HPDE6-E6E7 (cell line): ENCODE measurements around the gene PRKAG2.
"Not testable (repeated sequence)": the region's sequence is repeated elsewhere in the genome, so short reads cannot be mapped to it uniquely, and the experiment has no call there.

Experiments
- DNase-seq: peaks from one replicate; pipeline ENCODE4 v3.0.0; 2011; ENCODE audit warnings: missing footprints; ENCODE audit errors: extremely low spot score

PRKAG2 gene

DNA sequence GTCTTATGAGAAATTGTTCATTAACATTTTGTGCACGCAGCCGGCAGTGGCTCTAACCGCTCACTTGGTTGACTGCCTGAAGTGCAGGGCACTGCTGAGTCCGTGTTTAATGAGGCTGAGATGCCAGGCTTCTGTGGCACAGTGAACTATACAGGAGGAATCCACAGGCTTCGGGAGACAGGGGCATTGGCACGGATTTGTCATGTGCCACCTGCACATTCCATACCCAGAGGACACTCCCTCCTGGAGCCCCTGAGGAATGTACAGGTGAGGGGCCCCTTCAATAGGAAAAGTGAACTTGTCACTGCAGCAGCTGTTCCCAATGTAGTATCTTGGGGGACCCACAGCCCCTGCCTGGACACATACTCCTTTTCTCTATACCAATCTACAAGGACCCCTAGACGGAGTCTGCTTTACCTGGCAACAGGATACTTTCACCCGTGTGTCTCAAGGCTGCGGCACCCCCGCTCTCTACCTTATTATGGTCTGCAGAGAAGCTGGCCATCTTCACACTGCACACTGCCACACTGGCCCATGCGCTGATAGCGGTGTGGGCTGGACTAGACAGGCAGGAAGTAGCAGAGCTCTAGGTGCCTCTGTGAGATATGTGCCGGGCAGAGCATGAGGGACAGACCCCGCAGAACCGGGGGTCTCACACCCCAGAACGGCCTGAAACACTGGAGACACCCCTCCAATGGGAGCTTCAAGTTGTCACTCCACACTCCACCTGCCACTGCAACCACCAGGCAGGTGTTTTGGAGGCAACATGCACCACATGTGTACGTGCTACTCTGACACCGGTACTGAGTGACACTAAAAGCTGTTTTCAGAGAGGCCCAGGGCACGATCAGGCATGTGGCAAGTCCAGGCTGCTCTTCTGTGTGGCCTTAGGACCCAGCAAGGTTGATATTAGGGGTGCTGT lies 285.8 kb downstream of the PRKAG2 start:
- DNase-seq = no peak

DNA sequence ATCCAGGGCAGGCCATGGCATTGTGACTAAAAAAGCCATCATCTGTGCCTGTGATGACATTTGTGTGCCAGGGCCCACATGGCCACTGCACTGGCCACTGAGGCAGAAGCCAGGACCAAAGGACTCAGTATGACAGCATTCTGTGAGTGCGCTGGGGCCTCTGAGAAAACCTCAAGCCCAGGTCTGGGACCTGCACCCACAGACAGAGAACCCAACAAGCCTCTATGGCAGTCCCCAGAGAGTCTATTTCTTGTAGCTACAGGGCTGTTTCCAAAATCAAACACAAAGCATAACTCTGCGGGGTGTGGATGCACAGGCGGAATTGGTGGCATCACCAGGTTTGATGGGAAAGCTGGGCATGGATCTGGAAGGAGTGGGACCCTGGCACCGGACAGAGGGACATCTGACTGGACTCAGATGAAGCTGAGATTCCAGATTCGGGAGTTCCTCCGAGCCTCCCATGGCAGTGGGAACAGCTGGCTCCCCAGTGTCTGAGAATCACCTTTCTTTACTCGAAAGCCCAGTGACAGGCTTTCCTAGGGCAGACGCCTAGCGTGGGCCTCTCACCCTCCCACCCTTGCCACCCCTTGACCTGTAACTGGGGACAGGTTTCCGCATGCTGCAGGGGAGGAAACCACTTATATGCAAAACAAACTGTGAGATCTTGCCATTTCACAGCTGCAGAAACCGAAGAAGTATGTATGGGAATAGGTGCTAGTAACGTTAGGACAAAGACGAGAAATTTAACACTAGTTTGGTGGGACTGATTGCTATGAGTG lies 286.7 kb downstream of the PRKAG2 start:
- no peak for DNase-seq

DNA sequence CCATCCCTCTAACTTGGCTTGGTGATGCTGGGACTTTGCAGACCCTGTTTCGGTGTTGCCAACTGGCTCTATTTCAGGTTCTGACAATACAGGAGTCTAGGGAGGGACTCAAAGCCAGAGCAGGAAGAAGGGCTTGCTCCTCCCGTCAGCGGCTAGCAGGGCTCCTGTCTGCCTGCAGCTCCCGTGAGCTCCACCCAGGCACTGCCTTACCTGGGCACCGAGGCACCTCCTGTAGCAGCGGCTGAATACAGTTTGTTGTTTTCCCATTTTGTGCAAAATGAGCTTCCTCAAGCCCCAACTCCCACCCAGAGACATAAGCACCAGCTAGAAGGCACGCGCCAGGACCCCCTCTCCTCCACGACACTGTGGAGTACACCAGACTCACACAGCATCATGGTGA lies 287.9 kb downstream of the PRKAG2 start:
- no peak for DNase-seq

DNA sequence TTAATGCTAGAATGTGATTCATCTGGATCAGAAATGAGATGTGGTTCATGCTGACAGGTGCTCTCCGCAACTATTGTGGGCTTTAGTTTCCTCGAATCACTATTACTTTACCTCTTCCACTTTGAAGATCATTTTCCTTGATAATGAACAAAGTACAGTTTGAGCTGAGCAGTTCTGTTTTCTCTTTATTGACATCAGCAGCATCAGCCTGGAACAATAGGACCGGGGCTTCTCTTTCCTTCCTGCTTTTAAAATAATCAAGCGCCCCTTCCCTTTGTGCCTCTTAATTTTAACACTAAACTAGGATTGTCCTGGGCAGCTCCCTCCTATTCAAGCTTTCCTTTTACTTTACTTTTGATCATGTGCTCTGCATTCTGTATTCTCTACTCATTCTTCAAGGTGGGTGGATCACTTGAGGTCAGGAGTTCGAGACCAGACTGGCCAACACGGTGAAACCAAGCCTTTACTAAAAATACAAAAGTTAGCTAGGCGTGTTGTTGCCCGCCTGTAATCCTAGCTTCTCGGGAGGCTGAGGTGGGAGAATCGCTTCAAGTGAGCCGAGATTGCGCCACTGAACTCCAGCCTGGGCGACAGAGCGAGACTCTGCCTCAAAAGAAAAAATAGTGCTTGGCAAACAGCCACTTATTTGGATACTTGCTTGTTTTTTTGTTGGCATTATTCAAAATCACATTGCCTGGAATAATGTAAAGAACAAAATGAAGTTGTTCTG lies 290.2 kb downstream of the PRKAG2 start:
- DNase-seq = no peak

DNA sequence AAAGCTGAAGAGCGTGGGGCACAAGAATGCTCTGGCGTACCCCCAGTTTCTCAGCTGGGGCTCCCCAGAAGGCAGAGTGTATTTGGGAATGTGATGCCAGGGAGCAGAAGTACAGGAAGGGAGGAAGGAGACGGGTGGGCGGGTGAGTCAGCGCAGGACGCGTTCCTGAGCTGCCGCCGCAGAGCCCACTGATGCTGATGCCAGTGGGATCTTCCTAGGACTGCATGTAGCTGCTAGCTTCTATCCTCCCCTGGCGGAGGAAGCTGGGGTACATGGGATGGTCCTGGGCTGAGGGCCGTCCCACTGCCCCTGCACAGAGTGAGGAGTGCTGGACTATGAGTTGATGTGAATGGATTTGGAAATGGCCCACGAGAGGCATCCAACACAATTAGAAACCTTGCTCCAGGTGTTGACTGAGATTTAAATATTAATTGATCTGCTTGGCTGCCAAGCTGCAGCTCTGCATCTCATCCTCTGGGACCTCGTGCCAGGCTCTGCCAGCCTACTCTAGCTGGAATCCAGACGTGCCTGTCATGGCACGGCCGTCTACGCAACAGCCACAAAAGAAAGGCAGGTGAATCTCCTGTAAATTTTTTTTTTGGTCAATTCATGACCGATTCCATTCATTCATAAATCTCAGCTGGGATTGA lies 291.0 kb downstream of the PRKAG2 start:
- DNase-seq = no peak

DNA sequence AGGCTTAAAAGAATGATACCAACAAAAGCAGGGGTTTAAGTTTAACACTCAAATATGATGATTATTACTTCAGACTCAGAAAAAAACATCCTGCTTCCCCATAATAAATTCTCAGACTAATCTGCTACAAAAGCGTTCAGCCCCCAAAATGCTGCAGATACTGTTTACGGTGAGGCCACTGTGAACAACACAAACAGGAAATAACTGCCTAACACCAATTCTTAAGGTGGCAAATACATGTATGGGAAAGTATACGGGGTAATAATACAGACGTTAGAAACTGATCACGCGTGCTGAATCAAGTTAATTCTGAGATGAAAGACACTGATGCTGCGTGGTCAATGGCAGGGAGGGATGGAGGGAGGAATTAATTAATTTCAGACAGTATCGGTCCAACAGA lies 295.2 kb downstream of the PRKAG2 start:
- no peak for DNase-seq

DNA sequence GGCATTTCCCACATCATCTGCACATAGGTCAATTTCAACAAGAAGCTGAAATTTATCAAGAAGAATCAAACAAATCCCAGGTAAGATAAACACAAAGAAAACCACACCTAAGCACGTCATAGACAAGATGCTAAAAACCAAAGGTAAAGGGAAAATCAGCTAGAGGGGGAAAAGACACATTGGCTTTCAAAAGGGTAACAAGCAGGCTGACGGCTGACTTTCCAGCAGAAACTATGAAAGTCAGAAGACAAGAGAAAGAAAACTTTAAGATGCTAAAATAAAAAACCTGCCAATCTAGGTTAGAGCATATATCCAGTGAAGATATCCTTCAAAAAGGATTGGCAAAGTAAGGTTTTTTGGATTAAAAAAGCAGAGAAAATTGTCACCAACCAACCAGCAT lies 297.3 kb downstream of the PRKAG2 start:
- no peak for DNase-seq

DNA sequence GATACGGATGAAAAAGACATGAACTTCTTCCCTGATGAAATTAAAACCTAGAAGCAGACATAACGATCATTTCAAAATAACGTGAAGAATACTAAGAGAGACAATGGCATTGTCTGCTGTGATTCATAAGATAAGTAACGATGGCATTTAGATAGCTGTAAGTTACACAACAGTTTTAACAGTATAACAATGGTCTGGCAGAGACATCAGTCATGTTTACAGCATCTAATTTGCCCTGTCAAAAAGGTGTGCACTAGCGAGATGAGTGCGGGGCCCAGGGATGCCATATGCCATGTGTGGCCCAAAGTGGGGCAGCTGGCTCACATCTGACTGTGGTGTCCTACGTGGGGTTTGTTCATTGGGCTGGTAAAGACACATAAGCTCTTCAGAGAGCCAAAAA lies 301.5 kb downstream of the PRKAG2 start:
- DNase-seq = no peak

DNA sequence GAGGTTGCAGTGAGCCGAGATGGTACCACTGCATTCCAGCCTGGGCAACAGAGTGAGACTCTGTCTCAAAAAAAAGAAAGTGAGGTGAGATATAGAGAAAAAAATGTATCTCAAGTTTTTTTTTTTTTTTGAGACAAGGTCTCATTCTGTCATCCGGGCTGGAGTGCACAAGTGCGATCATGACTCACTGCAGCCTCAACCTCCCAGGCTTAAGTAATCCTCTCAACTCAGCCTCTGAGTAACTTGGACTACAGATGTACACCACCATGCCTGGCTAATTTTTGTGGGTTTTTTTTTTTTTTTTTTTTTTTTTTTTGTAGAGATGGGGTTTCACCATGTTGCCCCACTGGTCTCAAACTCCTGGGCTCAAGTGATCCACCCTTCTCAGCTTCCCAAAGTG lies 303.9 kb downstream of the PRKAG2 start:
- DNase-seq = not testable (repeated sequence)

DNA sequence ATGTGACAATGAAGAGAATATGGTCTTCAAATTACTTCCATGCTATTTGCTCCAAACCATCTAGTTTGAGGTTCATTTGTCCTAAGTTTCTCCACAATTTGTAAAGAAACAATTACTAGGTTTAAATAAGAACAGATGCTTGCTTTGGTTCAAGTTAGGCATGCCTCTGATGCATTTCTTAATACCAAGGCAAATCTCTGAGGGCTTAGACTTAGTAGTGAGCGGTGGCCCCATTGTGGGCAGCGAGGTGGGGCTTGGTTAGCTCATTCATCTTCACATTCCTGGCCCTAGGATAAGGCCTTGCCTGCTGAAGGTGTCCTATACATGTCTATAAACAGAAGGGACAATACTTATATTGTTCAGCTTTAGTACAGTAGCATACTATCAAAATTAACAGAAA lies 304.8 kb downstream of the PRKAG2 start:
- DNase-seq = no peak

DNA sequence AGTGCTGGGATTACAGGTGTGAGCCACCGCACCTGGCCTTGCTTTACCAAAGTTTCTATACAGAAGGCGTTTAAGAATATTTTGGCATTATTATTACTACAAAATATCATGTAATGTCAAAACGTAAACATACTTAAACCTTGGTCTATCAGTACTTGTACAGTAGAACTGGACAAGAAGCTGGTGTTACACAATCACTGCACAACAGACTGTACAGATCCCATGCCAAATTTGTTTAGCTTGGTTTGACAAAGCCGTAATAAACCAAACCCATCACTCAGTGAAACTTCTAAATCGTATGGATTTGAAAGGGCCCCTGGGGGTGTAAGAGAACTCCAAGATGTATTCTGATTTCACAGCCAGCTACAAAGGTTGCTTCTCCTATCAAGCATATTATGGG lies 305.4 kb downstream of the PRKAG2 start:
- DNase-seq = no peak

DNA sequence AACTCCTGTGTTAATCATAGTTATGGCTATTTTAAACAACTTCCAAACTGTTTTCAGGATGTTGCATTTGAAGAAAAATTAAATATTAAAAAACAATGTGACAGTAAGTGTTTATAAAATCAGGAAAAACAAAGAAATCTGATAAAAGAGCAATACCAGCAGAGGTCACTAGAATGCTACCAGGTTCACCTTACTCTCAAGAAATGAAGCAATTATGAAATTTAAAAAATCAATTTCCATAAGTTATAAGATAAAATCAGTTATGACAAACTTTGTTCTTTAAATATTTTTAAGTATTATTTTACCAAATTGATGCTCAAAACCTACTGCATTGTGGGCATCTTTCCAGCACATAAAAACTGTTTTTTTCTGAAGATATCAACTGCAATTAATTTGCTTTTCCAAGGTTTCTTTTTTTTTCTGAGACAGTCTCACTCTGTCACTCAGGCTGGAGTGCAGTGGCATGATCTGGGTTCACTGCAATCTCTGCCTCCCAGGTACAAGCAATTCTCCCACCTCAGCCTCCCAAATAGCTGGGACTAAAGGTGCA lies 306.5 kb downstream of the PRKAG2 start:
- no peak for DNase-seq

DNA sequence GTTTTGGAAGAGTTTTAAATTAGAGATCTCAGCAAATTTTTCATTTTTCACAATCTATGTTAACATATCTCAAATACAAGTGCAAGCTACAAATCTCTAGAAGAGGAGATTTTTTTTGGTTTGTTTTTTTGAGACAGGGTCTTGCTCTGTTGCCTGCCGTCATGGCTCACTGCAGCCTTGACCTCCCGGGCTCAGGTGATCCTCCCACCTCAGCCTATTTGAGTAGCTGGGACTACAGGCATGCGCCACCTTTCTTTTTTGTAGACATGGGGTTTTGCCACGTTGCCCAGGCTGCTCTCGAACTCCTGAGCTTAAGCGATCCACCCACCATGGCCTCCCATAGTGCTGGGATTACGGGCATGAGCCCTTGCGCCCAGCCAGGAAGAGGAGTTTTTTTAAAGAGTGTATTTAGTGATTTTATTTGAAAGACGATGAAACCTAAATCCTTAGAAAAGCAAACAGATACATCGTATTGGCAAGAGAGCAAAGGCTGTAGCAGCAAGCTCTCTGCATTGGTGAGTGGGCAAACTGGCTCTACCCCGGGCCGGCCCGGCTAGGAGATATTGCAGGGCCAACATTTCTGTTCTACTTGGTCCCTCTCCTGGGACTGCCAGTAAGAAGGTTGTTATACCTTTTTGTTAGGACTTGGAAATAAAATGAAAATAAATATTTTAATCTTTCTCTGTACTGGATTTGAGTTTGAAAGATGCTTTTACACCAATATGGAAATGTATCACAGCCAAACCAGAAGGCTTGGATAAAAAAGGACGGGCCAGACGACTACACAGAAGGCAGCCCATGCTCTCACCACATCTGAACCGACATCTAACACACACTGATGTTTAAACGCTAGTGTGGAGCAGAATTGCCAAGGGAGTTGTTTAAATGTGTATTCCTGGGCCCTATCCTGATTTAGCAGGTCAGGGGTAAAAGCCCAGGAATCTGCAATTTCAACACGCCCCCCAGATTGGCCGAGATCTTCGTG lies 307.7 kb downstream of the PRKAG2 start:
- DNase-seq = no peak

DNA sequence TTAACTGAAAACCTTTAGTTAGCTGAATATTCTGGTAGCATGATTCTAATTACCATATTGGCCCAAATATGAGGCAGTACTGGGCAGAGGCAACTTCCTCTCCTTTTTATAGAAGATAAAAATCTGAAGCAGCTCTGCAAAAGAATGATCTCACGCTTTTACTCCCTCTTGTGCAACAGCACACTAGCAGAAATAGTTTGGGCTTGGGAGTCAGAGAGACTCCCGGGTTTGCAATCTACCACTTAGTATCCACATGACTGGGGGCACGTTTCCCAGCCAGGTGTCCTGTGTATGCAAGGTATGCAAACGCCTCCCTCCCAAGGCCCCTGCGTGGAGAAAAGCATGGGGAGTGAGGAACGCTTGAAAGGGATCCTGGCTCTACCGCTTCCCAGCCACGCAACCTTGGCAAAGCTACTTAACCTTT lies 310.0 kb downstream of the PRKAG2 start:
- DNase-seq = no peak

DNA sequence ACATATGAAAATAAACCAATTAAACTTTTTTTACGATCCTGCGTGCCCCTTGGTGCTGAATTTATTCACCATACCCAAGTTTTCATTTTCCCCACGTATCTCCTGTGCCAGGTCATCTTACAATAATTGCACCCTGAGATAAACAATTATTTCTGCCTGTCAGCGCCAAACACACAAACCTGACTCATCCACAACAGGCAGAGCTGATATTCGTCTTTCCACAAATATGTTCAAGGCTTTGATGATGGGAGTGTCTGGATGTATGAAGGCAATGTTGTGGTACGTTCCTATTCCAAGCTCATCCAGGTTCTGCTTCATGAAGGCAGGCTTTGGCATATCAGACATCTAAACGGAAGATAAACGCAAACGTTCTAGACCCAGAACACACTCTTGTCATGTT lies 311.4 kb downstream of the PRKAG2 start:
- no peak for DNase-seq

DNA sequence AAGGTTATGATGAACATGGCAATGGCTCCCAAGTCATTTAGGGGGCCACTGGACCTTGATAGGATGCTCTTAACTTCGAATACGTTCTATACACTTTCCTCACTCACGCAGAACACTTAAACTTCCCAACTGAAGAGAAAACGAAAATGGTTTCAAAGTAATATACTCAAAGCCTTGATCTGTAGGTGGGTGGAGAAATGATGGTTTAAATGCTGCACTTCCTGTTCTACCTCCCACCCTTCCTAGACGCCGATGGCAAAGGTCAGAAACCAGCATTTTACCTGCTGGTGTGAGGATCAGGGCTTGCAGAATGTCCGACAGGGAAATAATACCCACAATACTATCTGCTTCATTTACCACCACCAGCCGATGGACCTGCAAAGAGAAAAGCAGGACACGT lies 316.7 kb downstream of the PRKAG2 start:
- no peak for DNase-seq

DNA sequence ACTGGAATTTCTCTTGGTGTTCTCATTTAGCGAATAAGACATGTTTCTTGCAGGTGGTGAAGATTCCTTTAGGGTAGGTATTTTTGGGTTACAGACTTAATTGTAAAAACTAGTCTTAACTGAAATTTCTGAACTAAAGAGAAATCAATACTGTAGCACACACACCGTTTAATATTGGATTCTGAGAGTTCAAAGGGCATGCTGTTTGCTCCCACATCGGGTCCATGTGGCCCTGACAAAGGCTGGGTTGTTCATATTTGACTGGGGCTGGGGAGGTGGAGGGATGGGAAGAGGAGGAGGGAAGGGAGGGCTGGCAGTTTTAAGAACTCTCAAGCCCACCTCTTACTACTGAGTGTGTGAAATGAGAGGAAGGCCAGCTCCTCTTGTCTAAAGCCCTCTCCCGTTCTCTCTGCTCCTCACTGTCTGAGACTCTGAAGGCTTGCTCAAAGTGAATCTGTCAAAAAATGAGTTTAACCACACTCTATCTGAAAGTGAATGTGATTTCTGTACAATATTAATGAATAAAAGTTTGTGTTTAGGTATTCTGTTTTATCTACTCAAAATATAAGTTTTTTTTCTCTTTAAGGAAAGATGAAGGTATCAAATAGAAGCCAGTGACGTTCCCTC lies 317.2 kb downstream of the PRKAG2 start:
- no peak for DNase-seq

DNA sequence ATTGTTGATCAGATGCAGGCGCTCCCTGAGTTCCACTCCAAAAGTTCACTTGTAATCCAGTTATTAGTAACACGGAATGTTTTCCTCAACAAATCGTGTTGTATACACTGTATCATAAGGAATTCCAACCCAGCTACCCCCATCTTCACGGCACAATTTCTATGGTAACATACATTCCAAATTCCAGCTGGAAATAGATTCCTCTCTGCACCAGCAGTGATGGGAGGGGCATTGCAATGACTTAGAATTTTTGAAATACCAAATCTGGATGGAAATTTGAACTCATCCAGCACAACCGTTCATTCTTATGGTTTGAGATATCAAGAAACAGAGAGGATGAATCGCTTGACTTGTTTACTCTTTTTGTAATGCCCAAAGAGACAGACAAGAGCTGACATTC lies 318.3 kb downstream of the PRKAG2 start:
- DNase-seq = no peak

DNA sequence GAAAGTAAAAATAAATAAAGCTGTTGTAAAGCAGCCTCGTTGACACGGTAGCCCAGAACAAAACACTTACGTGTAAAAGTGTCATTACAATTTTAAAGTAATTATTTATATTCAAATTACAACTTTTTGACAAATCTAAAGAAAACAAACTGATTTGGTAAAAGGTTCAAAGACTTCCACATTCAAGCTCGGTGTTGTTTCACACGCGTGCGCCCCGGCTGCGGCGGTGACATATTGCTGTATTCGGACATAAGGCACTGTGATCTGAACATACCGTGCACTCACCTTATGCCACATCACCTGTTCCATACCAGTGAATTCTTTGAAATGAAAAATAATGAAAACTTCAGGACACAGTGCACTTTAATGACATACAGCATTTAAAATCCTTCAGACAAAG lies 320.3 kb downstream of the PRKAG2 start:
- no peak for DNase-seq

DNA sequence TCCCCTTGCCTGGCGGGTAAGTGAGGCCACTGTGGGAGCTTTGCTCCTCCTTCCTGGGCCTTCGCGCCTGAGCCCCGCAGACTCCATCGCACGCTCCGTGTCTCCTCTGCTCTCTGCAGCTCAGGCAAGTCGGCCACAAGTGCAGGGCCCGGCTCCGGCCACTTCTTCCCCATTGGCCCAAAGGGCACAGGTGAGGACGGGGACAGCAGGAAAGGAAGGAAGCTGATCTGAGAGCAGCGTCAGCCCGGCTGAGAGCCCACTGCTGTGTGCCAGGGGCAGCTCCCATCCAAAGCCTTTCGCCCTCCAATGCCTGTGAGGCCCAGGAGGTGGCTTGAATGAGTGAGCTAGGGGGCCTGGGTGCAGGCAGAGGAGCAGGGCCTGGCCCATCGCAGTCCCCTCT lies 323.6 kb downstream of the PRKAG2 start:
- DNase-seq = no peak
